ENCODE results near the gene ZNF638.
"Not testable (repeated sequence)": the region's sequence is repeated elsewhere in the genome, so short reads cannot be mapped to it uniquely, and the experiment has no call there.

Gene ZNF638

GRCh38 chr2:71389384-71390072 lies 57.9 kb downstream of the ZNF638 start:
- peaks cover 6% of the 10 kb centered on the region for H3K9me3 ChIP-seq (ENCODE audit: insufficient read depth, low read length)
- H3K9ac ChIP-seq (ENCODE audit: insufficient read length, low read depth): no peak overlapping the region
- no peaks in the 10 kb centered on the region for H3K4me1 ChIP-seq (ENCODE audit: insufficient read depth, insufficient read length)
- no peaks in the 10 kb centered on the region for H3K27me3 ChIP-seq (ENCODE audit: insufficient read depth, insufficient read length)
- no peak for DNase-seq (ENCODE audit: low read depth, low spot score)
- TF ChIP-seq ZNF274 (IDR thresholded peaks at IDR 0.05; ENCODE audit: low read depth, low read length) (no peak), YY1 (IDR thresholded peaks at IDR 0.05; ENCODE audit: insufficient read depth, insufficient read length) (no peak), SUZ12 (IDR thresholded peaks at IDR 0.05; ENCODE audit: extremely low read depth, insufficient read depth, insufficient read length) (no peak)
- H3K4me3 ChIP-seq (ENCODE audit: insufficient read length, low read depth): no peak overlapping the region
- peaks cover 66% of the 10 kb centered on the region for H3K36me3 ChIP-seq (ENCODE audit: insufficient read depth, insufficient read length, low read length)

- Histone ChIP-seq H3K9ac (ENCODE audit: insufficient read length, low read depth) (no peak overlapping the region), H3K4me1 (ENCODE audit: insufficient read depth, insufficient read length) (no peaks in the 10 kb centered on the region), H3K27me3 (ENCODE audit: insufficient read depth, insufficient read length) (no peaks in the 10 kb centered on the region), H3K36me3 (ENCODE audit: insufficient read depth, insufficient read length, low read length) (peaks cover 66% of the 10 kb centered on the region), H3K4me3 (ENCODE audit: insufficient read length, low read depth) (no peak overlapping the region), H3K9me3 (ENCODE audit: insufficient read depth, low read length) (peaks cover 4% of the 10 kb centered on the region; the same call in 1 of the 2 replicates)
- DNase-seq (ENCODE audit: low read depth, low spot score): no peak
- TF ChIP-seq SUZ12 (IDR thresholded peaks at IDR 0.05; ENCODE audit: extremely low read depth, insufficient read depth, insufficient read length) (no peak), YY1 (IDR thresholded peaks at IDR 0.05; ENCODE audit: insufficient read depth, insufficient read length) (no peak), ZNF274 (IDR thresholded peaks at IDR 0.05; ENCODE audit: low read depth, low read length) (no peak)
These were observed 61.6 kb downstream of the ZNF638 start for GRCh38 chr2:71393216-71393615.

- TF ChIP-seq SUZ12 (IDR thresholded peaks at IDR 0.05; ENCODE audit: extremely low read depth, insufficient read depth, insufficient read length) (no peak), YY1 (IDR thresholded peaks at IDR 0.05; ENCODE audit: insufficient read depth, insufficient read length) (no peak), ZNF274 (IDR thresholded peaks at IDR 0.05; ENCODE audit: low read depth, low read length) (no peak)
- H3K27me3 ChIP-seq (ENCODE audit: insufficient read depth, insufficient read length): no peaks in the 10 kb centered on the region
- no peaks in the 10 kb centered on the region; the same call in 1 of the 2 replicates for H3K9me3 ChIP-seq (ENCODE audit: insufficient read depth, low read length)
- H3K36me3 ChIP-seq (ENCODE audit: insufficient read depth, insufficient read length, low read length): peaks cover 61% of the 10 kb centered on the region
- DNase-seq (ENCODE audit: low read depth, low spot score): no peak
- no peak overlapping the region for H3K4me3 ChIP-seq (ENCODE audit: insufficient read length, low read depth)
- no peak overlapping the region for H3K9ac ChIP-seq (ENCODE audit: insufficient read length, low read depth)
- H3K4me1 ChIP-seq (ENCODE audit: insufficient read depth, insufficient read length): no peaks in the 10 kb centered on the region
These were observed 63.9 kb downstream of the ZNF638 start for GRCh38 chr2:71395471-71395870.

GRCh38 chr2:71402427-71402826 lies 70.8 kb downstream of the ZNF638 start:
- H3K4me3 ChIP-seq (ENCODE audit: insufficient read length, low read depth): no peak overlapping the region

GRCh38 chr2:71409611-71410010 lies 78.0 kb downstream of the ZNF638 start:
- Histone ChIP-seq H3K9ac (ENCODE audit: insufficient read length, low read depth) (no peak overlapping the region), H3K4me3 (ENCODE audit: insufficient read length, low read depth) (no peak overlapping the region), H3K27me3 (ENCODE audit: insufficient read depth, insufficient read length) (no peaks in the 10 kb centered on the region), H3K36me3 (ENCODE audit: insufficient read depth, insufficient read length, low read length) (peaks cover 47% of the 10 kb centered on the region), H3K4me1 (ENCODE audit: insufficient read depth, insufficient read length) (no peaks in the 10 kb centered on the region), H3K9me3 (ENCODE audit: insufficient read depth, low read length) (no peaks in the 10 kb centered on the region)
- TF ChIP-seq ZNF274 (IDR thresholded peaks at IDR 0.05; ENCODE audit: low read depth, low read length) (no peak), SUZ12 (IDR thresholded peaks at IDR 0.05; ENCODE audit: extremely low read depth, insufficient read depth, insufficient read length) (no peak), YY1 (IDR thresholded peaks at IDR 0.05; ENCODE audit: insufficient read depth, insufficient read length) (no peak)
- no peak for DNase-seq (ENCODE audit: low read depth, low spot score)

More at GRCh38 chr2:71402427-71402826, 70.8 kb downstream of the ZNF638 start:
- Histone ChIP-seq H3K27me3 (ENCODE audit: insufficient read depth, insufficient read length) (no peaks in the 10 kb centered on the region), H3K9ac (ENCODE audit: insufficient read length, low read depth) (no peak overlapping the region), H3K4me1 (ENCODE audit: insufficient read depth, insufficient read length) (no peaks in the 10 kb centered on the region), H3K9me3 (ENCODE audit: insufficient read depth, low read length) (no peaks in the 10 kb centered on the region), H3K36me3 (ENCODE audit: insufficient read depth, insufficient read length, low read length) (peaks cover 76% of the 10 kb centered on the region)
- no peak for DNase-seq (ENCODE audit: low read depth, low spot score)
- TF ChIP-seq ZNF274 (IDR thresholded peaks at IDR 0.05; ENCODE audit: low read depth, low read length): no peak
- no peak for TF ChIP-seq SUZ12 (IDR thresholded peaks at IDR 0.05; ENCODE audit: extremely low read depth, insufficient read depth, insufficient read length)

GRCh38 chr2:71410696-71411095 lies 79.1 kb downstream of the ZNF638 start:
- Histone ChIP-seq H3K9me3 (ENCODE audit: insufficient read depth, low read length) (no peaks in the 10 kb centered on the region), H3K27me3 (ENCODE audit: insufficient read depth, insufficient read length) (no peaks in the 10 kb centered on the region), H3K9ac (ENCODE audit: insufficient read length, low read depth) (no peak overlapping the region), H3K4me3 (ENCODE audit: insufficient read length, low read depth) (no peak overlapping the region), H3K4me1 (ENCODE audit: insufficient read depth, insufficient read length) (no peaks in the 10 kb centered on the region), H3K36me3 (ENCODE audit: insufficient read depth, insufficient read length, low read length) (peaks cover 38% of the 10 kb centered on the region)
- no peak for TF ChIP-seq SUZ12 (IDR thresholded peaks at IDR 0.05; ENCODE audit: extremely low read depth, insufficient read depth, insufficient read length)
- DNase-seq (ENCODE audit: low read depth, low spot score): no peak

- H3K9ac ChIP-seq (ENCODE audit: insufficient read length, low read depth); DNase-seq (ENCODE audit: low read depth, low spot score); H3K9me3 ChIP-seq (ENCODE audit: insufficient read depth, low read length); H3K27me3 ChIP-seq (ENCODE audit: insufficient read depth, insufficient read length); H3K4me1 ChIP-seq (ENCODE audit: insufficient read depth, insufficient read length); H3K4me3 ChIP-seq (ENCODE audit: insufficient read length, low read depth); H3K36me3 ChIP-seq (ENCODE audit: insufficient read depth, insufficient read length, low read length): not testable (repeated sequence)
These were observed 85.3 kb downstream of the ZNF638 start for GRCh38 chr2:71416866-71417265.

All from NT2/D1 (cell line).